Activated CD4-positive, CD25-positive, alpha-beta regulatory T cell treated with anti-CD3 and anti-CD28 coated beads, Interleukin-2, amount 50 U/mL, for 72 hours (primary cell): ENCODE data around the gene URM1.

Experiments
- DNase-seq: peaks from one replicate; pipeline ENCODE4 v3.0.0; 2021

The URM1 gene

GRCh38 chr9:128388150-128388549 is 17.0 kb downstream of the URM1 start:
- no peak for DNase-seq

GRCh38 chr9:128389395-128390149 is 18.4 kb downstream of the URM1 start:
- DNase-seq: no peak

- DNase-seq: no peak
Measured at GRCh38 chr9:128390150-128390812, 19.1 kb downstream of the URM1 start.

GRCh38 chr9:128390813-128391711 is 19.9 kb downstream of the URM1 start:
- DNase-seq: no peak

GRCh38 chr9:128391956-128392301 is 20.8 kb downstream of the URM1 start:
- DNase-seq: no peak

GRCh38 chr9:128392302-128393144 is 21.3 kb downstream of the URM1 start:
- no peak for DNase-seq

- no peak for DNase-seq
Measured at GRCh38 chr9:128393145-128393775, 22.1 kb downstream of the URM1 start.

- DNase-seq: no peak
Measured at GRCh38 chr9:128393970-128394369, 22.8 kb downstream of the URM1 start.

- no peak for DNase-seq
Measured at GRCh38 chr9:128394379-128395168, 23.4 kb downstream of the URM1 start.

GRCh38 chr9:128396970-128397613 is 25.9 kb downstream of the URM1 start:
- no peak for DNase-seq

- DNase-seq: no peak
Measured at GRCh38 chr9:128397831-128398230, 26.7 kb downstream of the URM1 start.

GRCh38 chr9:128399861-128400260 is 28.7 kb downstream of the URM1 start:
- no peak for DNase-seq

GRCh38 chr9:128404560-128404959 is 33.4 kb downstream of the URM1 start:
- no peak for DNase-seq

GRCh38 chr9:128405077-128405779 is 34.1 kb downstream of the URM1 start:
- DNase-seq: no peak

- DNase-seq: no peak
Measured at GRCh38 chr9:128405780-128406171, 34.6 kb downstream of the URM1 start.

GRCh38 chr9:128406848-128407391 is 35.7 kb downstream of the URM1 start:
- no peak for DNase-seq

GRCh38 chr9:128408963-128409431 is 37.8 kb downstream of the URM1 start:
- no peak for DNase-seq

GRCh38 chr9:128409450-128409849 is 38.3 kb downstream of the URM1 start:
- no peak for DNase-seq

- no peak for DNase-seq
Measured at GRCh38 chr9:128409978-128410377, 38.8 kb downstream of the URM1 start.
